Renal cortical epithelial cell (primary cell): ENCODE data around the gene QRFP. TPM values are rescaled to one million over a fixed set of nuclear protein-coding genes. Genes with fewer than 3 reads are reported as not detected.

Experiments used
- DNase-seq: peaks from one replicate; pipeline ENCODE4 v3.0.0-alpha.2; 2011; ENCODE audit warnings: low read depth
- total RNA-seq: library from RNA; depleted of rRNA; stranded (reverse); fragments of >200 nt; gene quantifications from 2 replicates; pipeline ENCODE4 v1.2.3, GENCODE V29; 2014

QRFP gene
- total RNA-seq, 1 donor from 2014 or later = not detected

- DNase-seq = peak; percentile 58
These were observed 36.8 kb upstream of the QRFP start for GRCh38 chr9:130933114-130934046.

- no peak for DNase-seq
These were observed 35.9 kb upstream of the QRFP start for GRCh38 chr9:130932255-130933079.

GRCh38 chr9:130931508-130932254, 35.1 kb upstream of the QRFP start:
- no peak for DNase-seq

GRCh38 chr9:130930804-130931349, 34.3 kb upstream of the QRFP start:
- no peak for DNase-seq

GRCh38 chr9:130930132-130930803, 33.7 kb upstream of the QRFP start:
- no peak for DNase-seq

GRCh38 chr9:130929571-130930038, 33.0 kb upstream of the QRFP start:
- no peak for DNase-seq

GRCh38 chr9:130927995-130928900, 31.6 kb upstream of the QRFP start:
- peak; percentile 87 for DNase-seq

GRCh38 chr9:130927338-130927737, 30.7 kb upstream of the QRFP start:
- DNase-seq = peak; percentile 33

- DNase-seq = no peak
These were observed 28.6 kb upstream of the QRFP start for GRCh38 chr9:130925050-130925678.

GRCh38 chr9:130924448-130924788, 27.8 kb upstream of the QRFP start:
- DNase-seq = no peak

- no peak for DNase-seq
These were observed 27.2 kb upstream of the QRFP start for GRCh38 chr9:130923611-130924447.

- no peak for DNase-seq
These were observed 26.4 kb upstream of the QRFP start for GRCh38 chr9:130922893-130923610.

- DNase-seq = no peak
These were observed 25.6 kb upstream of the QRFP start for GRCh38 chr9:130921989-130922892.

GRCh38 chr9:130921300-130921988, 24.8 kb upstream of the QRFP start:
- DNase-seq = no peak

- no peak for DNase-seq
These were observed 24.2 kb upstream of the QRFP start for GRCh38 chr9:130920762-130921299.

- DNase-seq = no peak
These were observed 23.6 kb upstream of the QRFP start for GRCh38 chr9:130920233-130920632.
